ENCODE results near the gene ARHGAP10. TPM values are rescaled to one million over a fixed set of nuclear protein-coding genes. Genes with fewer than 3 reads are reported as not detected.

The ARHGAP10 gene
- polyA plus RNA-seq, 1 experiment, result 31.1 TPM

- Histone ChIP-seq H3K4me3 (ENCODE audit: low read depth, low read length) (no peak overlapping the region), H3K27ac (ENCODE audit: low read depth, low read length) (peak overlapping the region; percentile 21), H3K9me3 (ENCODE audit: control insufficient read depth, insufficient read depth, low read length) (no peaks in the 10 kb centered on the region), H3K27me3 (ENCODE audit: control insufficient read depth, insufficient read depth, low read length) (no peaks in the 10 kb centered on the region)
- CTCF ChIA-PET, result interaction anchor here (0.6 to 1.9 kb wide), 2 partner anchors 8 to 24 kb away, joined by 3 to 11 read pairs; no protein-coding TSS in a partner anchor
- POLR2A ChIA-PET, result interaction anchor here (0.5 to 1.2 kb wide), 3 partner anchors 19 to 1596 kb away, joined by 3 read pairs; no protein-coding TSS in a partner anchor
- peak; percentile 91 for DNase-seq (ENCODE audit: low read depth, low spot score)
- TF ChIP-seq CTCF (IDR thresholded peaks at IDR 0.05; ENCODE audit: low read depth, low read length), result no peak
Measured at GRCh38 chr4:148007314-148007760, 275.4 kb downstream of the ARHGAP10 start.

- H3K4me3 ChIP-seq (ENCODE audit: low read depth, low read length), result no peak overlapping the region
Measured at GRCh38 chr4:148007792-148008191, 275.9 kb downstream of the ARHGAP10 start.

GRCh38 chr4:148015058-148015457 lies 283.2 kb downstream of the ARHGAP10 start:
- Histone ChIP-seq H3K27ac (ENCODE audit: low read depth, low read length) (no peak overlapping the region), H3K9me3 (ENCODE audit: control insufficient read depth, insufficient read depth, low read length) (no peaks in the 10 kb centered on the region), H3K4me3 (ENCODE audit: low read depth, low read length) (no peak overlapping the region), H3K27me3 (ENCODE audit: control insufficient read depth, insufficient read depth, low read length) (no peaks in the 10 kb centered on the region)
- POLR2A ChIA-PET, result no interaction called here
- DNase-seq (ENCODE audit: low read depth, low spot score), result no peak
- no peak for TF ChIP-seq CTCF (IDR thresholded peaks at IDR 0.05; ENCODE audit: low read depth, low read length)
- CTCF ChIA-PET, result interaction anchor here (1.4 kb wide), 1 partner anchor 8 kb away, joined by 3 read pairs; no protein-coding TSS in a partner anchor

More at GRCh38 chr4:148007792-148008191, 275.9 kb downstream of the ARHGAP10 start:
- no peak for TF ChIP-seq CTCF (IDR thresholded peaks at IDR 0.05; ENCODE audit: low read depth, low read length)
- Histone ChIP-seq H3K27me3 (ENCODE audit: control insufficient read depth, insufficient read depth, low read length) (no peaks in the 10 kb centered on the region), H3K27ac (ENCODE audit: low read depth, low read length) (peak overlapping the region; percentile 21), H3K9me3 (ENCODE audit: control insufficient read depth, insufficient read depth, low read length) (no peaks in the 10 kb centered on the region)
- ChIA-PET POLR2A (interaction anchor here (0.5 to 1.2 kb wide), 3 partner anchors 19 to 1596 kb away, joined by 3 read pairs; no protein-coding TSS in a partner anchor), CTCF (interaction anchor here (0.6 to 1.9 kb wide), 2 partner anchors 8 to 24 kb away, joined by 3 to 11 read pairs; no protein-coding TSS in a partner anchor)
- DNase-seq (ENCODE audit: low read depth, low spot score), result no peak

GRCh38 chr4:148015468-148015867 lies 283.6 kb downstream of the ARHGAP10 start:
- H3K9me3 ChIP-seq (ENCODE audit: control insufficient read depth, insufficient read depth, low read length), result no peaks in the 10 kb centered on the region
- no peak overlapping the region for H3K27ac ChIP-seq (ENCODE audit: low read depth, low read length)
- no peak for TF ChIP-seq CTCF (IDR thresholded peaks at IDR 0.05; ENCODE audit: low read depth, low read length)
- H3K4me3 ChIP-seq (ENCODE audit: low read depth, low read length), result no peak overlapping the region
- POLR2A ChIA-PET, result no interaction called here
- CTCF ChIA-PET, result interaction anchor here (1.4 kb wide), 1 partner anchor 8 kb away, joined by 3 read pairs; no protein-coding TSS in a partner anchor
- H3K27me3 ChIP-seq (ENCODE audit: control insufficient read depth, insufficient read depth, low read length), result no peaks in the 10 kb centered on the region
- no peak for DNase-seq (ENCODE audit: low read depth, low spot score)

- H3K27me3 ChIP-seq (ENCODE audit: control insufficient read depth, insufficient read depth, low read length), result no peaks in the 10 kb centered on the region
- CTCF ChIA-PET, result interaction anchor here (0.8 to 1.4 kb wide), 2 partner anchors 9 to 36 kb away, joined by 3 read pairs; no protein-coding TSS in a partner anchor
- no peak for DNase-seq (ENCODE audit: low read depth, low spot score)
- no peaks in the 10 kb centered on the region for H3K9me3 ChIP-seq (ENCODE audit: control insufficient read depth, insufficient read depth, low read length)
- no peak overlapping the region for H3K27ac ChIP-seq (ENCODE audit: low read depth, low read length)
- TF ChIP-seq CTCF (IDR thresholded peaks at IDR 0.05; ENCODE audit: low read depth, low read length), result no peak
- H3K4me3 ChIP-seq (ENCODE audit: low read depth, low read length), result no peak overlapping the region
- POLR2A ChIA-PET, result no interaction called here
Measured at GRCh38 chr4:148016063-148016637, 284.3 kb downstream of the ARHGAP10 start.
